Esophagus muscularis mucosa (tissue), 4 donors: ENCODE data around the gene CDC23. TPM values are rescaled to one million over a fixed set of nuclear protein-coding genes. Genes with fewer than 3 reads are reported as not detected.
"Not testable (repeated sequence)": the region's sequence is repeated elsewhere in the genome, so short reads cannot be mapped to it uniquely, and the experiment has no call there.

ENCODE experiments used
- DNase-seq: peaks from one replicate; pipeline ENCODE4 v3.0.0-alpha.2; 2017; ENCODE audit errors: extremely low spot score
- H3K27ac ChIP-seq, 4 donors: fragments of 200-600 bp; sonication (generic); replicated peaks in 1 of 4; 1 replicate in 3 of 4; 2 replicates in 1 of 4; pipeline ENCODE4 v1.5.1; 2016 to 2019; ENCODE audit warnings: mild to moderate bottlenecking in 1 of 4
- H3K27me3 ChIP-seq, 4 donors: fragments of 200-600 bp; sonication (generic); one replicate each; pipeline versions ENCODE4 v1.5.1 to v1.6.0; 2016 to 2019
- H3K36me3 ChIP-seq, 4 donors: fragments of 200-600 bp; sonication (generic); one replicate each; pipeline ENCODE4 v1.5.1; 2016 to 2019
- H3K4me1 ChIP-seq, 4 donors: fragments of 200-600 bp; sonication (generic); one replicate each; pipeline ENCODE4 v1.5.1; 2016 to 2019
- H3K4me3 ChIP-seq, 4 donors: fragments of 200-600 bp; sonication (generic); 1 replicate in 2 of 4; 2 replicates in 2 of 4; pipeline ENCODE4 v1.5.1; 2016 to 2019; ENCODE audit warnings: mild to moderate bottlenecking in 4 of 4, moderate library complexity in 1 of 4
- H3K9me3 ChIP-seq, 4 donors: fragments of 200-600 bp; sonication (generic); 1 replicate in 3 of 4; 2 replicates in 1 of 4; pipeline ENCODE4 v1.5.1; 2016 to 2019
- EP300 ChIP-seq: sonication (generic); formaldehyde crosslinking; IDR thresholded peaks from one replicate; pipeline ENCODE4 v1.6.1; 2017; ENCODE audit warnings: antibody characterized with exemption
- POLR2A ChIP-seq: fragments of 450-650 bp; IDR thresholded peaks from one replicate; pipeline ENCODE4 v1.6.1; 2017; ENCODE audit warnings: antibody characterized with exemption, moderate library complexity, mild to moderate bottlenecking, low read depth
- POLR2AphosphoS5 ChIP-seq, 2 donors: sonication (generic); formaldehyde crosslinking; IDR thresholded peaks; one replicate each; pipeline ENCODE4 v1.6.1; 2017; ENCODE audit warnings: antibody characterized with exemption in 2 of 2
- WGBS: methylation state at CpG from one replicate; pipeline ENCODE4 v1.1.5; 2018; 5-methylcytosine and 5-hydroxymethylcytosine counted together
- intact Hi-C: fragments of 100-400 bp; cut with DNase I; formaldehyde crosslinking; loops from one replicate; pipeline ENCODE4 v1.15.1; 2023
- total RNA-seq, 4 donors: library from RNA; depleted of rRNA; stranded (reverse); fragments of >200 nt; gene quantifications; one replicate each; pipeline versions ENCODE4 v1.1.0 to v1.2.1, GENCODE V29; 2016
- TF ChIP-seq, protein P1 (sequence below), 3 experiments: fragments of 200-600 bp in 2 of 3; fragments of 450-650 bp in 1 of 3; sonication (generic) in 2 of 3; IDR thresholded peaks; one replicate each; pipeline ENCODE4 v1.5.1; 2017 to 2019; ENCODE audit warnings: antibody characterized with exemption in 3 of 3, mild to moderate bottlenecking in 2 of 3, moderate library complexity in 1 of 3

CDC23 gene
- total RNA-seq, 4 donors from 2014 or later: 15.6 to 21.2 (median 20.4) TPM

- DNase-seq: no peak
- peaks cover 0 to 11% (median 2%) of the 10 kb centered on the region in 4 donors for H3K9me3 ChIP-seq
- H3K4me3 ChIP-seq: no peak overlapping the region
- peaks cover 5 to 10% (median 8%) of the 10 kb centered on the region in 4 donors for H3K4me1 ChIP-seq
- no peak overlapping the region for H3K27ac ChIP-seq
- intact Hi-C loops: loop anchor here (1.0 to 2.0 kb wide), 2 partner anchors 60 to 187 kb away; no protein-coding TSS in a partner anchor
- 100% methylated on average over 1 of the region's 1 CpG for WGBS
- H3K27me3 ChIP-seq: no peaks in the 10 kb centered on the region
- TF ChIP-seq POLR2A (no peak), EP300 (no peak), POLR2AphosphoS5 (IDR thresholded peaks at IDR 0.05) (no peak)
- TF ChIP-seq, protein P1, sequence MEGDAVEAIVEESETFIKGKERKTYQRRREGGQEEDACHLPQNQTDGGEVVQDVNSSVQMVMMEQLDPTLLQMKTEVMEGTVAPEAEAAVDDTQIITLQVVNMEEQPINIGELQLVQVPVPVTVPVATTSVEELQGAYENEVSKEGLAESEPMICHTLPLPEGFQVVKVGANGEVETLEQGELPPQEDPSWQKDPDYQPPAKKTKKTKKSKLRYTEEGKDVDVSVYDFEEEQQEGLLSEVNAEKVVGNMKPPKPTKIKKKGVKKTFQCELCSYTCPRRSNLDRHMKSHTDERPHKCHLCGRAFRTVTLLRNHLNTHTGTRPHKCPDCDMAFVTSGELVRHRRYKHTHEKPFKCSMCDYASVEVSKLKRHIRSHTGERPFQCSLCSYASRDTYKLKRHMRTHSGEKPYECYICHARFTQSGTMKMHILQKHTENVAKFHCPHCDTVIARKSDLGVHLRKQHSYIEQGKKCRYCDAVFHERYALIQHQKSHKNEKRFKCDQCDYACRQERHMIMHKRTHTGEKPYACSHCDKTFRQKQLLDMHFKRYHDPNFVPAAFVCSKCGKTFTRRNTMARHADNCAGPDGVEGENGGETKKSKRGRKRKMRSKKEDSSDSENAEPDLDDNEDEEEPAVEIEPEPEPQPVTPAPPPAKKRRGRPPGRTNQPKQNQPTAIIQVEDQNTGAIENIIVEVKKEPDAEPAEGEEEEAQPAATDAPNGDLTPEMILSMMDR (IDR thresholded peaks at IDR 0.05): no peak
- no peaks in the 10 kb centered on the region for H3K36me3 ChIP-seq
Observed at GRCh38 chr5:138223532-138223931, 10.4 kb upstream of the CDC23 start.

- intact Hi-C loops: loop anchor here (10.0 kb wide), 1 partner anchor 118 kb away; the partner anchor contains the start of genes CDC25C and FAM53C
- Histone ChIP-seq H3K36me3 (no peaks in the 10 kb centered on the region), H3K4me1 (peaks cover 14 to 19% (median 17%) of the 10 kb centered on the region in 4 donors), H3K4me3 (no peak overlapping the region), H3K27me3 (no peaks in the 10 kb centered on the region), H3K9me3 (no peaks in the 10 kb centered on the region), H3K27ac (no peak overlapping the region)
- WGBS: 95% methylated on average over 2 of the region's 2 CpGs
- TF ChIP-seq EP300: no peak
- no peak for TF ChIP-seq POLR2AphosphoS5 (IDR thresholded peaks at IDR 0.05)
- TF ChIP-seq, protein P1 (IDR thresholded peaks at IDR 0.05): no peak
- TF ChIP-seq POLR2A: no peak
- DNase-seq: no peak
Observed at GRCh38 chr5:138216799-138217198, 3.7 kb upstream of the CDC23 start.

DNA sequence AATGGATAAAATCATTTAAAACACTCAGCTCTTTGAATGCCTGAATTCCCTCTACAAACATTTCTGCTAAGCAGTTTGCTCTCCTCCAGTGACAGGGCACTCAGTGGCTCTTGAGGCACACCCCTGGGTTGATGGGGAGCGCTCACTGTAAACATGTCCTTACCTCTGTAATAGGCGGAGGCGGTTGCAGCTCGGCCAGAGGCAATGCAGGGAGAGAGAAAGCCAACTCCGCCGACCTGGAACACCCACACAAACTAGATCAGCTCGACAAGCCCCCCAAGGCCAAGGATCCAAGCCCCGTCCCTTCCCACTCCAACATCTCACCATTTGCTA lies 329 bp downstream of the CDC23 start:
- intact Hi-C loops: loop anchor here (10.0 kb wide), 1 partner anchor 122 kb away; the partner anchor contains the start of genes CDC25C and FAM53C

GRCh38 chr5:138210985-138211384 lies 2.1 kb downstream of the CDC23 start:
- no peaks in the 10 kb centered on the region for H3K9me3 ChIP-seq

More for the DNA sequence above, 329 bp downstream of the CDC23 start:
- DNase-seq: no peak
- no peak for TF ChIP-seq POLR2AphosphoS5 (IDR thresholded peaks at IDR 0.05)
- TF ChIP-seq, protein P1 (IDR thresholded peaks at IDR 0.05): no peak
- no peak for TF ChIP-seq POLR2A
- TF ChIP-seq EP300: no peak
- H3K27ac ChIP-seq: peak overlapping the region; percentile 83 to 86 (median 84)
- H3K36me3 ChIP-seq: peaks cover 0 to 20% (median 13%) of the 10 kb centered on the region in 4 donors
- H3K4me1 ChIP-seq: peaks cover 18 to 33% (median 28%) of the 10 kb centered on the region in 4 donors
- H3K9me3 ChIP-seq: no peaks in the 10 kb centered on the region
- whole genome bisulfite sequencing: 0% methylated on average over 1 of the region's 8 CpGs
- H3K4me3 ChIP-seq: peak overlapping the region; percentile 80 to 98 (median 96)
- H3K27me3 ChIP-seq: no peaks in the 10 kb centered on the region

DNA sequence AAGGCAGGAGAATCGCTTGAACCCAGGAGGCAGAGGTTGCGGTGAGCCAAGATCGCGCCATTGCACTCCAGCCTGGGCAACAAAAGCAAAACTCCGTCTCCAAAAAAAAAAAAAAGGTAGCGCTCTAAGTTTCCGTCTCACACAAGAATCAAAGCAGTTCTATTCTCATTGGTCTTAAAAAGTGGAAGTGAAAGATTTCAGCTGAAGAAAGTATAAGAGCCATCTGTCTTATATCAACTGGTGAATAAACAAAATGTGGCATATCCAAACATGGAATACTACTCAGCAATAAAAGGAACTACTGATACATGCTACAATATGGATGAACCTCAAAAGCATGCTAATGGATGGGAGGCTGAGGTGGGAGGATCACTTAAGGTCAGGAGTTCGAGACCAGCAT lies 19.3 kb downstream of the CDC23 start:
- intact Hi-C loops, DNase-seq, H3K4me1 ChIP-seq, H3K9me3 ChIP-seq, H3K27ac ChIP-seq, H3K4me3 ChIP-seq, H3K27me3 ChIP-seq: not testable (repeated sequence)
- peaks cover 46 to 95% (median 88%) of the 10 kb centered on the region in 4 donors for H3K36me3 ChIP-seq
- WGBS: 91% methylated on average over 8 of the region's 8 CpGs

More at GRCh38 chr5:138210985-138211384, 2.1 kb downstream of the CDC23 start:
- WGBS: 95% methylated on average over 3 of the region's 3 CpGs
- Histone ChIP-seq H3K4me1 (peaks cover 18 to 33% (median 28%) of the 10 kb centered on the region in 4 donors), H3K27ac (no peak overlapping the region), H3K36me3 (peaks cover 0 to 30% (median 15%) of the 10 kb centered on the region in 4 donors), H3K4me3 (no peak overlapping the region), H3K27me3 (no peaks in the 10 kb centered on the region)
- intact Hi-C loops: loop anchor here (10.0 kb wide), 1 partner anchor 124 kb away; the partner anchor contains the start of genes CDC25C and FAM53C
- no peak for DNase-seq
- TF ChIP-seq POLR2AphosphoS5 (IDR thresholded peaks at IDR 0.05) (no peak), EP300 (no peak), POLR2A (no peak)
- TF ChIP-seq, protein P1 (IDR thresholded peaks at IDR 0.05): no peak
